GM06990 (cell line): ENCODE data around the gene SYCN.

Experiments used
- DNase-seq: peaks from one replicate; pipeline ENCODE4 v3.0.0-alpha.2; 2011; ENCODE audit not compliant: insufficient read length; ENCODE audit errors: extremely low read depth
- H3K27me3 ChIP-seq: replicated peaks from 2 replicates; pipeline ENCODE4 v1.6.0; 2011; ENCODE audit warnings: low read length; ENCODE audit not compliant: control insufficient read depth, insufficient read depth
- H3K36me3 ChIP-seq: 2 replicates; pipeline ENCODE4 v1.5.1; 2011; ENCODE audit warnings: low read length; ENCODE audit not compliant: control insufficient read depth, insufficient read depth
- H3K4me3 ChIP-seq: replicated peaks from 2 replicates; pipeline ENCODE4 v1.5.1; 2011; ENCODE audit warnings: low read depth, mild to moderate bottlenecking, control low read depth, low read length
- CTCF ChIP-seq: IDR thresholded peaks from 2 replicates; pipeline ENCODE4 v1.5.1; 2011; ENCODE audit warnings: low read length, control low read depth, mild to moderate bottlenecking, inconsistent platforms; ENCODE audit not compliant: insufficient read depth, poor library complexity, severe bottlenecking

Gene SYCN

DNA sequence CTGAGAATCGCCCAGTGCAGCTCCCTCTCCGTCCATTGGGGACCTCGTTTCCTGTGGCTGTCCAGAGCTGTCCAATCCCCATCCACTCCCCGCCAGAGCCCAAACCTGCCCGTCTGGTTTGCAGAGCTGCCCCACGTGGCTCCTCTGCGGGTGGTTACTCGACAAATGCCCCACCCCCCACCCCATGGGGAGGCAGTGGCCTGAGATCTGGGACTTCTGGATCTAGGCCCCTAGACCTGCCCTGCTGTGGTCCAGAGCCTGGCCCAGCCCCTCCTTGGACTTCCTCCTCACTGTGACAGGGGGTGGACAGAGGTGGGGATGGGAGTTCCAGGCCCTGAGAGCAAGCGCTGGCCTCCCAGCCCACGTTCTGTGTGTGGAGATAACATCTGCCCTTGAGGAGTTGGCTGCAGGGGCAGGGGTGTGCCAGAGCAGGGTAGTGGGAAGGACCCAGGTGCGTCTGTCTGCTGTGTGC lies 49.4 kb downstream of the SYCN start:
- DNase-seq = no peak
- H3K27me3 ChIP-seq = no peaks in the 10 kb centered on the region
- no peak overlapping the region for H3K4me3 ChIP-seq
- H3K36me3 ChIP-seq = no peaks in the 10 kb centered on the region
- TF ChIP-seq CTCF = no peak

DNA sequence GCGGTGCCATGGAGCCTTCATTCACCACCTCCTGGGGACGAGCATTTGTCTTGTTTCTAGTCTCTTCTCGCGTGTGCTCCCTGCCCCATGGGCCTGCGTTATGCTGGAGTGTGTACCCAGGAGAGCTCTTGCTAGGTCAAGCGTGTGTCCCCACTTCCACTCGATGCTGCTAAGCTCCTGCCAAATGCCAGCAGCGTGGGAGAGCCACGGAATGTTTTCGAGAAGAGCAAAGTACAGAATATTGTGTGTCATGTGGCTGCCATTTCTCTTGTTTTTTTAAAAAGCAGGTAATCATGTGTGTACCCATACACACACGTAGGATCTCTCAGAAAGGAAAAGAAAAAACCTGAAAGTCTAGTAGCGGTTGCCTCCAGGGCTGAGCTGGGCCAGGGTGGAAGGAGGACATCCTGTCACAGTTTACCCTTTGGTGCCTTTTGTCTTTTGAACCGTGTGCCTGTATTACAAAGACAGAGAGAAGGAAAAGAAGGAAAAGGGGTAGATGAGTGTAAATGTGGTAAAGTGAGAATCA lies 49.9 kb downstream of the SYCN start:
- TF ChIP-seq CTCF = no peak
- Histone ChIP-seq H3K4me3 (no peak overlapping the region), H3K27me3 (no peaks in the 10 kb centered on the region), H3K36me3 (no peaks in the 10 kb centered on the region)
- no peak for DNase-seq
